ENCODE results near the gene SLC5A11.

SLC5A11 gene

GRCh38 chr16:24826817-24827566 lies 18.8 kb upstream of the SLC5A11 start:
- H3K9me3 ChIP-seq: no peaks in the 10 kb centered on the region
- H3K27ac ChIP-seq: no peak overlapping the region
- H3K27me3 ChIP-seq: no peaks in the 10 kb centered on the region
- H3K4me3 ChIP-seq (ENCODE audit: low read depth in 1 of 2, low read length in 1 of 2): no peak overlapping the region
- H3K4me1 ChIP-seq (ENCODE audit: control insufficient read depth in 1 of 2, insufficient read depth in 1 of 2, low read depth in 1 of 2, low read length in 1 of 2): no peaks in the 10 kb centered on the region
- peaks cover 60% of the 10 kb centered on the region for H3K36me3 ChIP-seq
- TF ChIP-seq, protein P1, sequence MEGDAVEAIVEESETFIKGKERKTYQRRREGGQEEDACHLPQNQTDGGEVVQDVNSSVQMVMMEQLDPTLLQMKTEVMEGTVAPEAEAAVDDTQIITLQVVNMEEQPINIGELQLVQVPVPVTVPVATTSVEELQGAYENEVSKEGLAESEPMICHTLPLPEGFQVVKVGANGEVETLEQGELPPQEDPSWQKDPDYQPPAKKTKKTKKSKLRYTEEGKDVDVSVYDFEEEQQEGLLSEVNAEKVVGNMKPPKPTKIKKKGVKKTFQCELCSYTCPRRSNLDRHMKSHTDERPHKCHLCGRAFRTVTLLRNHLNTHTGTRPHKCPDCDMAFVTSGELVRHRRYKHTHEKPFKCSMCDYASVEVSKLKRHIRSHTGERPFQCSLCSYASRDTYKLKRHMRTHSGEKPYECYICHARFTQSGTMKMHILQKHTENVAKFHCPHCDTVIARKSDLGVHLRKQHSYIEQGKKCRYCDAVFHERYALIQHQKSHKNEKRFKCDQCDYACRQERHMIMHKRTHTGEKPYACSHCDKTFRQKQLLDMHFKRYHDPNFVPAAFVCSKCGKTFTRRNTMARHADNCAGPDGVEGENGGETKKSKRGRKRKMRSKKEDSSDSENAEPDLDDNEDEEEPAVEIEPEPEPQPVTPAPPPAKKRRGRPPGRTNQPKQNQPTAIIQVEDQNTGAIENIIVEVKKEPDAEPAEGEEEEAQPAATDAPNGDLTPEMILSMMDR (IDR thresholded peaks at IDR 0.05): no peak

DNA sequence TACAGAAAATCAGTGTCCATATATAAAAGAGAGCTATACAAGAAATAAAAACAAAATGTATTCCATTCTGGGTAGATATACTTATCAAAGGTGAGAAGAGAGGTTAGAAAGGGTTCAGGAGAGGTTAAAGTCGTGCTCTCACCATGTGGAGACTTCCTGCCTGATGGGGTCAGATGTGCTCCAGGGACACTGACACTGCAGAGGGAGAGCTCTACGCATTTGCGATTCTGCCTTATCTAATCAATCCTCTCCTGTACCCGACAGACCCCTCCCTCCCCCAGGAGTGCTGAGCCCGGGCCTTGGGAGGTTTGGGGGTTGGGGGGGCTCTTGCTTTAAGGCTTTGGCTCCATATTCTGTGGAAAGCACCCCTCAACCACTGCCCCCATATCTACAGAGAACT lies 16.6 kb upstream of the SLC5A11 start:
- H3K27ac ChIP-seq: no peak overlapping the region
- H3K4me1 ChIP-seq (ENCODE audit: control insufficient read depth in 1 of 2, insufficient read depth in 1 of 2, low read depth in 1 of 2, low read length in 1 of 2): no peaks in the 10 kb centered on the region
- no peak overlapping the region for H3K4me3 ChIP-seq (ENCODE audit: low read depth in 1 of 2, low read length in 1 of 2)
- no peaks in the 10 kb centered on the region for H3K27me3 ChIP-seq
- H3K36me3 ChIP-seq: peaks cover 39% of the 10 kb centered on the region
- TF ChIP-seq, protein P1 (IDR thresholded peaks at IDR 0.05): no peak
- H3K9me3 ChIP-seq: no peaks in the 10 kb centered on the region

- peaks cover 5% of the 10 kb centered on the region for H3K36me3 ChIP-seq
- H3K4me3 ChIP-seq (ENCODE audit: low read depth in 1 of 2, low read length in 1 of 2): no peak overlapping the region
- H3K27me3 ChIP-seq: no peaks in the 10 kb centered on the region
- H3K27ac ChIP-seq: no peak overlapping the region
- H3K9me3 ChIP-seq: no peaks in the 10 kb centered on the region
- TF ChIP-seq, protein P1 (IDR thresholded peaks at IDR 0.05): no peak
- no peaks in the 10 kb centered on the region for H3K4me1 ChIP-seq (ENCODE audit: control insufficient read depth in 1 of 2, insufficient read depth in 1 of 2, low read depth in 1 of 2, low read length in 1 of 2)
These were observed 12.4 kb upstream of the SLC5A11 start for GRCh38 chr16:24833352-24833751.

DNA sequence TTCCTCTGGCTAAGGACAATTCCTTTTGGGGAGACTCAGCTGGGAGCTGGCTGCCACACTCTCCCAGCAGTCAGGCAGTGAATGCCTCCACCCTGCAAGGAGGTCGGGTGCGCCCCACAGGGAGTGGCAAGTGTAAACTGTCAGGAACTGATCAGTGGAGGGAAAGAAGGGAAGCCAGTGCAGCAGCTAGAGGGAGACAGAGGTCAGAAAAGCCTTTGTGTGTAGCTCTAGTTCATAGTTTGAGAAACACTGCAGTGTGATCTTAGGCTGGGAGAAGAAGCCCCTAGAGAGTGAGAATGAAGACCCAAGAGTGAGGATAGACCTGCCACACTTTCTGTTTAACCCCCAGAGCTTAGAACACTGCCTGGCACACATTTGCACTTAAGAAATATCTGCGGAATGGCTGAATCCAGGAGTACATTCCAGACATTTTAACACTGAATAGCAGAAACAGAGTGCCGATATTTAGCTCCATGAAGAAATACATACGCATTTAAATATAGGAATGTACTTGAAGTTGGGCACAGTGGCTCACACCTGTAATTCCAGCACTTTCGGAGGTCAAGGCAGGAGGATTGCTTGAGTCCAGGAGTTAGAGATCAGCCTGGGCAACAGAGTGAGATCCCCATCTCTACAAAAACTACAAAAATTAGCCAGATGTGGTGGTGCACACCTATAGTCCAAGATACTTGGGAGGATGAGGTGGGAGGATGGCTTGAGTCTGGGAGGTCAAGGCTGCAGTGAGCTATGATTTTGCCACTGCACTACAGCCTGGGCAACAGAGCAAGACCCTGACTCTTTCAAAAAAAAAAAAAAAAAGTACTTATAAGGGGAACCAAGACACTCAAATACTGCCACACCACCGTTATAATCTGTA lies 11.1 kb upstream of the SLC5A11 start:
- peaks cover 0 to 6% of the 10 kb centered on the region in 2 experiments for H3K4me1 ChIP-seq (ENCODE audit: control insufficient read depth in 1 of 2, insufficient read depth in 1 of 2, low read depth in 1 of 2, low read length in 1 of 2)
- H3K36me3 ChIP-seq: no peaks in the 10 kb centered on the region
- no peak overlapping the region for H3K27ac ChIP-seq
- peaks cover 3% of the 10 kb centered on the region for H3K27me3 ChIP-seq
- TF ChIP-seq, protein P1 (IDR thresholded peaks at IDR 0.05): no peak
- no peak overlapping the region for H3K4me3 ChIP-seq (ENCODE audit: low read depth in 1 of 2, low read length in 1 of 2)
- H3K9me3 ChIP-seq: no peaks in the 10 kb centered on the region

GRCh38 chr16:24836836-24837235 lies 8.9 kb upstream of the SLC5A11 start:
- Histone ChIP-seq H3K4me1 (ENCODE audit: control insufficient read depth in 1 of 2, insufficient read depth in 1 of 2, low read depth in 1 of 2, low read length in 1 of 2) (peaks cover 0 to 6% of the 10 kb centered on the region in 2 experiments), H3K9me3 (no peaks in the 10 kb centered on the region), H3K36me3 (no peaks in the 10 kb centered on the region)

More at GRCh38 chr16:24836836-24837235, 8.9 kb upstream of the SLC5A11 start:
- H3K27me3 ChIP-seq: peaks cover 3% of the 10 kb centered on the region
- H3K27ac ChIP-seq: no peak overlapping the region
- no peak overlapping the region for H3K4me3 ChIP-seq (ENCODE audit: low read depth in 1 of 2, low read length in 1 of 2)
- TF ChIP-seq, protein P1 (IDR thresholded peaks at IDR 0.05): no peak
